Duodenal mucosa (tissue), 2 donors: Measurements from ENCODE around the gene MLXIP.

ENCODE experiments used
- H3K27ac ChIP-seq: one replicate; pipeline ENCODE4 v1.7.0; 2013; ENCODE audit warnings: low read depth, low read length
- H3K27me3 ChIP-seq, 2 donors: one replicate each; pipeline ENCODE4 v1.7.0; 2013; ENCODE audit warnings: low read length in 2 of 2, control low read depth in 1 of 2; ENCODE audit not compliant: insufficient read depth in 2 of 2, control insufficient read depth in 1 of 2
- H3K36me3 ChIP-seq, 2 donors: one replicate each; pipeline ENCODE4 v1.7.0; 2013; ENCODE audit warnings: low read length in 2 of 2, control low read depth in 1 of 2; ENCODE audit not compliant: insufficient read depth in 2 of 2, control insufficient read depth in 1 of 2
- H3K4me1 ChIP-seq, 2 donors: one replicate each; pipeline ENCODE4 v1.7.0; 2013; ENCODE audit warnings: low read length in 2 of 2, control low read depth in 1 of 2; ENCODE audit not compliant: insufficient read depth in 2 of 2, control insufficient read depth in 1 of 2
- H3K4me3 ChIP-seq, 2 donors: one replicate each; pipeline ENCODE4 v1.7.0; 2013; ENCODE audit warnings: low read length in 2 of 2, low read depth in 1 of 2
- H3K9ac ChIP-seq, 2 donors: one replicate each; pipeline ENCODE4 v1.7.0; 2013; ENCODE audit warnings: low read length in 2 of 2, low read depth in 1 of 2
- H3K9me3 ChIP-seq, 2 donors: one replicate each; pipeline ENCODE4 v1.7.0; 2013; ENCODE audit warnings: low read length in 2 of 2, control low read depth in 1 of 2; ENCODE audit not compliant: control insufficient read depth in 1 of 2

Gene MLXIP

GRCh38 chr12:122094735-122095631 is 16.4 kb downstream of the MLXIP start:
- no peaks in the 10 kb centered on the region for H3K27me3 ChIP-seq
- H3K4me3 ChIP-seq: no peak overlapping the region
- no peaks in the 10 kb centered on the region for H3K36me3 ChIP-seq
- H3K4me1 ChIP-seq: peaks cover 81 to 88% of the 10 kb centered on the region in 2 donors
- no peaks in the 10 kb centered on the region for H3K9me3 ChIP-seq
- H3K27ac ChIP-seq: peak overlapping the region; percentile 10
- no peak overlapping the region for H3K9ac ChIP-seq

GRCh38 chr12:122096014-122096413 is 17.5 kb downstream of the MLXIP start:
- Histone ChIP-seq H3K9ac (peak overlapping the region; percentile 4 to 21), H3K4me1 (peaks cover 83 to 94% of the 10 kb centered on the region in 2 donors), H3K9me3 (no peaks in the 10 kb centered on the region), H3K4me3 (no peak overlapping the region), H3K27me3 (no peaks in the 10 kb centered on the region), H3K36me3 (no peaks in the 10 kb centered on the region), H3K27ac (no peak overlapping the region)

- Histone ChIP-seq H3K9ac (peak overlapping the region; percentile 4 to 21), H3K9me3 (no peaks in the 10 kb centered on the region), H3K27ac (no peak overlapping the region), H3K36me3 (no peaks in the 10 kb centered on the region), H3K4me1 (peaks cover 78 to 89% of the 10 kb centered on the region in 2 donors), H3K4me3 (peak overlapping the region; percentile 12 to 27), H3K27me3 (no peaks in the 10 kb centered on the region)
These were observed 18.1 kb downstream of the MLXIP start for GRCh38 chr12:122096591-122097149.

- H3K4me1 ChIP-seq: peaks cover 74 to 88% of the 10 kb centered on the region in 2 donors
- peak overlapping the region in 1 of 2 donors; percentile 36 for H3K4me3 ChIP-seq
- no peaks in the 10 kb centered on the region for H3K27me3 ChIP-seq
- peak overlapping the region in 1 of 2 donors; percentile 9 for H3K9ac ChIP-seq
- H3K36me3 ChIP-seq: no peaks in the 10 kb centered on the region
- peak overlapping the region; percentile 79 for H3K27ac ChIP-seq
- no peaks in the 10 kb centered on the region for H3K9me3 ChIP-seq
These were observed 19.0 kb downstream of the MLXIP start for GRCh38 chr12:122097584-122097926.

- peak overlapping the region; percentile 3 to 36 for H3K4me3 ChIP-seq
- no peaks in the 10 kb centered on the region for H3K9me3 ChIP-seq
- H3K27ac ChIP-seq: peak overlapping the region; percentile 79
- peak overlapping the region; percentile 16 to 44 for H3K9ac ChIP-seq
- no peaks in the 10 kb centered on the region for H3K27me3 ChIP-seq
- peaks cover 70 to 84% of the 10 kb centered on the region in 2 donors for H3K4me1 ChIP-seq
- no peaks in the 10 kb centered on the region for H3K36me3 ChIP-seq
These were observed 19.6 kb downstream of the MLXIP start for GRCh38 chr12:122097927-122098756.

- H3K36me3 ChIP-seq: no peaks in the 10 kb centered on the region
- H3K27me3 ChIP-seq: no peaks in the 10 kb centered on the region
- H3K4me1 ChIP-seq: peaks cover 68 to 77% of the 10 kb centered on the region in 2 donors
- peak overlapping the region; percentile 21 to 38 for H3K9ac ChIP-seq
- peak overlapping the region; percentile 77 for H3K27ac ChIP-seq
- no peak overlapping the region for H3K4me3 ChIP-seq
- no peaks in the 10 kb centered on the region for H3K9me3 ChIP-seq
These were observed 20.8 kb downstream of the MLXIP start for GRCh38 chr12:122099280-122099749.

GRCh38 chr12:122099856-122100255 is 21.3 kb downstream of the MLXIP start:
- H3K36me3 ChIP-seq: no peaks in the 10 kb centered on the region
- peak overlapping the region; percentile 77 for H3K27ac ChIP-seq
- peak overlapping the region; percentile 21 to 38 for H3K9ac ChIP-seq
- H3K4me1 ChIP-seq: peaks cover 66 to 74% of the 10 kb centered on the region in 2 donors
- H3K27me3 ChIP-seq: no peaks in the 10 kb centered on the region
- H3K4me3 ChIP-seq: no peak overlapping the region
- H3K9me3 ChIP-seq: no peaks in the 10 kb centered on the region

GRCh38 chr12:122100568-122100967 is 22.0 kb downstream of the MLXIP start:
- no peaks in the 10 kb centered on the region for H3K36me3 ChIP-seq
- peaks cover 68 to 74% of the 10 kb centered on the region in 2 donors for H3K4me1 ChIP-seq
- H3K27me3 ChIP-seq: no peaks in the 10 kb centered on the region
- H3K4me3 ChIP-seq: no peak overlapping the region
- H3K9me3 ChIP-seq: no peaks in the 10 kb centered on the region
- H3K27ac ChIP-seq: no peak overlapping the region
- H3K9ac ChIP-seq: no peak overlapping the region

GRCh38 chr12:122102331-122102730 is 23.8 kb downstream of the MLXIP start:
- Histone ChIP-seq H3K9ac (no peak overlapping the region), H3K4me1 (peaks cover 71 to 77% of the 10 kb centered on the region in 2 donors), H3K36me3 (no peaks in the 10 kb centered on the region), H3K27me3 (no peaks in the 10 kb centered on the region), H3K4me3 (no peak overlapping the region), H3K27ac (no peak overlapping the region), H3K9me3 (no peaks in the 10 kb centered on the region)
